GM19023 (cell line): ENCODE data around the gene HAUS3.
"Not testable (repeated sequence)": the region's sequence is repeated elsewhere in the genome, so short reads cannot be mapped to it uniquely, and the experiment has no call there.

ENCODE experiments used
- ATAC-seq: cut with Tn5 transposase; IDR thresholded peaks from one replicate; pipeline ENCODE4 v1.9.1; 2021; ENCODE audit warnings: mild to moderate bottlenecking, moderate library complexity; ENCODE audit not compliant: unreplicated experiment

HAUS3 gene

GRCh38 chr4:2222838-2223237, 19.1 kb downstream of the HAUS3 start:
- no peak for ATAC-seq

- ATAC-seq: not testable (repeated sequence)
These were observed 20.5 kb downstream of the HAUS3 start for GRCh38 chr4:2221378-2221777.

- ATAC-seq: no peak
These were observed 21.8 kb downstream of the HAUS3 start for GRCh38 chr4:2220016-2220630.

- no peak for ATAC-seq
These were observed 22.6 kb downstream of the HAUS3 start for GRCh38 chr4:2219233-2219760.

- ATAC-seq: no peak
These were observed 23.5 kb downstream of the HAUS3 start for GRCh38 chr4:2218436-2218835.

GRCh38 chr4:2217726-2218125, 24.2 kb downstream of the HAUS3 start:
- no peak for ATAC-seq

- ATAC-seq: no peak
These were observed 29.1 kb downstream of the HAUS3 start for GRCh38 chr4:2212831-2213230.

- ATAC-seq: not testable (repeated sequence)
These were observed 39.1 kb downstream of the HAUS3 start for GRCh38 chr4:2202789-2203188.

- ATAC-seq: no peak
These were observed 47.4 kb downstream of the HAUS3 start for GRCh38 chr4:2194496-2194895.

GRCh38 chr4:2193326-2193725, 48.6 kb downstream of the HAUS3 start:
- no peak for ATAC-seq

GRCh38 chr4:2186865-2187172, 55.1 kb downstream of the HAUS3 start:
- no peak for ATAC-seq

- no peak for ATAC-seq
These were observed 55.6 kb downstream of the HAUS3 start for GRCh38 chr4:2186133-2186864.

- ATAC-seq: no peak
These were observed 58.5 kb downstream of the HAUS3 start for GRCh38 chr4:2183394-2183793.

GRCh38 chr4:2182994-2183393, 58.9 kb downstream of the HAUS3 start:
- no peak for ATAC-seq

GRCh38 chr4:2180410-2180809, 61.5 kb downstream of the HAUS3 start:
- ATAC-seq: no peak

- no peak for ATAC-seq
These were observed 62.2 kb downstream of the HAUS3 start for GRCh38 chr4:2179717-2180116.

GRCh38 chr4:2178986-2179385, 62.9 kb downstream of the HAUS3 start:
- no peak for ATAC-seq
